ENCODE measurements around the gene GUCY1A2.

Gene GUCY1A2

GRCh38 chr11:106745941-106746340 is 272.3 kb downstream of the GUCY1A2 start:
- DNase-seq (ENCODE audit: low read depth in 2 of 2): no peak

- no peak for DNase-seq (ENCODE audit: low read depth in 2 of 2)
Observed at GRCh38 chr11:106733635-106734034, 284.6 kb downstream of the GUCY1A2 start.

GRCh38 chr11:106728859-106729258 is 289.4 kb downstream of the GUCY1A2 start:
- no peak for DNase-seq (ENCODE audit: low read depth in 2 of 2)

GRCh38 chr11:106728379-106728778 is 289.9 kb downstream of the GUCY1A2 start:
- DNase-seq (ENCODE audit: low read depth in 2 of 2): no peak

- no peak for DNase-seq (ENCODE audit: low read depth in 2 of 2)
Observed at GRCh38 chr11:106727256-106727655, 291.0 kb downstream of the GUCY1A2 start.

GRCh38 chr11:106724293-106724892 is 293.9 kb downstream of the GUCY1A2 start:
- DNase-seq (ENCODE audit: low read depth in 2 of 2): no peak

GRCh38 chr11:106723071-106723470 is 295.2 kb downstream of the GUCY1A2 start:
- DNase-seq (ENCODE audit: low read depth in 2 of 2): no peak

- DNase-seq (ENCODE audit: low read depth in 2 of 2): no peak
Observed at GRCh38 chr11:106717222-106717621, 301.1 kb downstream of the GUCY1A2 start.

GRCh38 chr11:106714199-106714598 is 304.1 kb downstream of the GUCY1A2 start:
- no peak for DNase-seq (ENCODE audit: low read depth in 2 of 2)

- no peak for DNase-seq (ENCODE audit: low read depth in 2 of 2)
Observed at GRCh38 chr11:106708348-106708747, 309.9 kb downstream of the GUCY1A2 start.

- no peak for DNase-seq (ENCODE audit: low read depth in 2 of 2)
Observed at GRCh38 chr11:106706355-106706754, 311.9 kb downstream of the GUCY1A2 start.

- DNase-seq (ENCODE audit: low read depth in 2 of 2): no peak
Observed at GRCh38 chr11:106702805-106703204, 315.5 kb downstream of the GUCY1A2 start.

- no peak for DNase-seq (ENCODE audit: low read depth in 2 of 2)
Observed at GRCh38 chr11:106697058-106697457, 321.2 kb downstream of the GUCY1A2 start.

- no peak for DNase-seq (ENCODE audit: low read depth in 2 of 2)
Observed at GRCh38 chr11:106695506-106695905, 322.8 kb downstream of the GUCY1A2 start.

GRCh38 chr11:106694501-106694900 is 323.8 kb downstream of the GUCY1A2 start:
- DNase-seq (ENCODE audit: low read depth in 2 of 2): no peak

GRCh38 chr11:106691807-106692365 is 326.4 kb downstream of the GUCY1A2 start:
- DNase-seq (ENCODE audit: low read depth in 2 of 2): no peak

GRCh38 chr11:106690923-106691322 is 327.4 kb downstream of the GUCY1A2 start:
- DNase-seq (ENCODE audit: low read depth in 2 of 2): no peak

GRCh38 chr11:106684944-106685343 is 333.3 kb downstream of the GUCY1A2 start:
- no peak for DNase-seq (ENCODE audit: low read depth in 2 of 2)

GRCh38 chr11:106683435-106683834 is 334.8 kb downstream of the GUCY1A2 start:
- DNase-seq (ENCODE audit: low read depth in 2 of 2): no peak

- no peak for DNase-seq (ENCODE audit: low read depth in 2 of 2)
Observed at GRCh38 chr11:106681435-106681834, 336.8 kb downstream of the GUCY1A2 start.

- no peak for DNase-seq (ENCODE audit: low read depth in 2 of 2)
Observed at GRCh38 chr11:106679581-106679980, 338.7 kb downstream of the GUCY1A2 start.

- no peak for DNase-seq (ENCODE audit: low read depth in 2 of 2)
Observed at GRCh38 chr11:106679181-106679580, 339.1 kb downstream of the GUCY1A2 start.

- DNase-seq (ENCODE audit: low read depth in 2 of 2): no peak
Observed at GRCh38 chr11:106670069-106670468, 348.2 kb downstream of the GUCY1A2 start.

GRCh38 chr11:106668147-106668546 is 350.1 kb downstream of the GUCY1A2 start:
- no peak for DNase-seq (ENCODE audit: low read depth in 2 of 2)
